Measurements from ENCODE around the gene QPCTL.
"Not testable (repeated sequence)": the region's sequence is repeated elsewhere in the genome, so short reads cannot be mapped to it uniquely, and the experiment has no call there.

Gene QPCTL

DNA sequence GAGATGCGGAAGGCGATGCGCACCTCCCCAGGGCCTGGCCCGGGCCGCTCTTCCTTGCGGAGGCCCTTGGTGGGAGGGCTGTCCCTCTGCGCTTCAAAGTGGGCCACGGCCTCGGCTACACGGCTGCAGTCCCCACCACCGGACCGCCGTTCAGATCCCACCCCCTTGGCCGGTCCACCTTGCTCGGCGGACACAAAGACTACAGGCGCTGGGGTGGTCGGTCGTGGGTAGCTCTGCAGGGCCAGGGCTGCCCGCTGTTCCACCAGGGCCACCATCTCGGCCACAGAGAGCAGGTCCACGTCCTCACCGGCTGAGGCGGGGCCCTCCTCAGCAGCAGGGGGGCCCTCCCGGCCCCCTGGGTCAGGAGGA is 20.2 kb downstream of the QPCTL start:
- TF ChIP-seq, protein P1, sequence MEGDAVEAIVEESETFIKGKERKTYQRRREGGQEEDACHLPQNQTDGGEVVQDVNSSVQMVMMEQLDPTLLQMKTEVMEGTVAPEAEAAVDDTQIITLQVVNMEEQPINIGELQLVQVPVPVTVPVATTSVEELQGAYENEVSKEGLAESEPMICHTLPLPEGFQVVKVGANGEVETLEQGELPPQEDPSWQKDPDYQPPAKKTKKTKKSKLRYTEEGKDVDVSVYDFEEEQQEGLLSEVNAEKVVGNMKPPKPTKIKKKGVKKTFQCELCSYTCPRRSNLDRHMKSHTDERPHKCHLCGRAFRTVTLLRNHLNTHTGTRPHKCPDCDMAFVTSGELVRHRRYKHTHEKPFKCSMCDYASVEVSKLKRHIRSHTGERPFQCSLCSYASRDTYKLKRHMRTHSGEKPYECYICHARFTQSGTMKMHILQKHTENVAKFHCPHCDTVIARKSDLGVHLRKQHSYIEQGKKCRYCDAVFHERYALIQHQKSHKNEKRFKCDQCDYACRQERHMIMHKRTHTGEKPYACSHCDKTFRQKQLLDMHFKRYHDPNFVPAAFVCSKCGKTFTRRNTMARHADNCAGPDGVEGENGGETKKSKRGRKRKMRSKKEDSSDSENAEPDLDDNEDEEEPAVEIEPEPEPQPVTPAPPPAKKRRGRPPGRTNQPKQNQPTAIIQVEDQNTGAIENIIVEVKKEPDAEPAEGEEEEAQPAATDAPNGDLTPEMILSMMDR (IDR thresholded peaks at IDR 0.05; ENCODE audit: insufficient read depth, missing control alignments): no peak
- FAIRE-seq: no peak
- DNase-seq (ENCODE audit: insufficient read length, low spot score): no peak

DNA sequence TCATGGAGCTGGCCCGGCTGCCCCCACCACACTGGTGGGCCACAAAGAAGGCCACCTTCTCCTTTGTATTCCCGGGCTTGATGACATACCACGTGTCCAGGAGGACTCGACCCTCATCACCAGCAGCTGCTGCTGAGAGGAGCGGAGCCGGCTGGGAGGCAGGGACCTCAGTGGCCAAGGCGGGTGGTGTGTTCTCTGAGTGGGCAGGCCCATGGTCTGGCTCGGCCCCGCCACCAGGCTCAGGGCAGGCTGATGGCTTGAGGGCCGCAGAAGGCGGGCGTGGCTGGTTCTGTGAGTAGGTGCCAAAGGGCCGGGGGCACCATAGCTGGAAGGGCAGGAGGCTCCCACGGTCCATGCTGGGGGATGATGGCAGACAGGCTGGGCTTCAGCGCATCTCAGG is 20.7 kb downstream of the QPCTL start:
- DNase-seq (ENCODE audit: insufficient read length, low spot score) (no peak), FAIRE-seq (no peak)
- TF ChIP-seq, protein P1 (IDR thresholded peaks at IDR 0.05; ENCODE audit: insufficient read depth, missing control alignments): no peak

DNA sequence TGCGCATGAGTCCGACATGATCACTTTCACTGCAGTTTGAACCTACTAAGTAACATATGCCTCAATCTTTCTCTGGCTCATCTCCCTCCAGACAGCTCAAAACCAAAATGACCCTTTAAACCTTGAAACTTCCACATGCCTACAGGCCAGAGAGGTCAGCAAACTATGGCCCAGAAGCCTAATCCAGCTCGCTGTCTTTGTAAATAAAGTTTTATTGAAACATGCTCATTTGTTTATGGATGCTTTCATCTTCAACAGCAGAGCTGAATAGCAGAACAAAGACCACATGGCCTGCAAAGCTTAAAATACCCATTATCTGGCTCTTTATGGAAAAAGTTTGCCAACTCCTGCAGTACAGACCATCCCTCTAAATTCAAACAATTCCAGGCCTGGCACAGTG is 22.7 kb downstream of the QPCTL start:
- TF ChIP-seq, protein P1 (IDR thresholded peaks at IDR 0.05; ENCODE audit: insufficient read depth, missing control alignments): no peak
- FAIRE-seq: no peak

DNA sequence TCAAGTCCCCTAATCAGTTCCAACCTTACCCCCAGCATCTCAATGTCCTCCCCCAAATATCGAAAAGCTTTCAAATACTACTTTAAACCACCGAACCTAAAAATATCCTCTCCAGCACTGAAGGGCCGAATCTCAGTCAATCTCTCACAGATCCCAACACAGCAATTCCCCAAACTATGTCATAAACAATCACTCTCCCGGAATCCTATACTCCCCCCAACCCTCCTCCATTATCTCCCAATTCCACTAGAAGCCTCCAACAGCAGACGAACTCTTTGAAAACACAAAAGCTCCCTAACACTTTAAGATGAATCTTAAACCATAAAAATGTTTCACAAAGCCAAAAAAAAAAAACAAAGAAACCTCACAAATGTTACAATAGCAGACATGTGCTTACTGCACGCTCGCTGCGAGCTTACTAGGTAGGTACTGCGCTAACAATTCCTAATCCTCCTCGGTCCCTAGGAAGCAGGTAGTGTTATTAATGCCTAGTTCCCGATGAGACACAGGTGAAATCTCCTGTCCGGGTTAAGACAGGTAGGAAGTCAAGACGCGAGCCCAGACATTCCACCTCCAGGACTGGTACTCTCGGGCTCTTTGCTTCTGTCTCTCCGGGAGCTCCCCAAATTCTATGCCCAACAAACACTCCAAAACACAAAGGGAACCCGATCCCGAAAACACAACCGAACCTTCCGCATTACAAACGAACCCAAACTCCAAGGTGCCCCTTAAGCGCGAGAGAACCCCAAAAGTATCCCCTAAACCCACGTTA is 24.1 kb downstream of the QPCTL start:
- DNase-seq (ENCODE audit: insufficient read length, low spot score) (no peak), FAIRE-seq (no peak)
- TF ChIP-seq, protein P1 (IDR thresholded peaks at IDR 0.05; ENCODE audit: insufficient read depth, missing control alignments): no peak

More for the DNA sequence above, 22.7 kb downstream of the QPCTL start:
- DNase-seq (ENCODE audit: insufficient read length, low spot score): no peak

DNA sequence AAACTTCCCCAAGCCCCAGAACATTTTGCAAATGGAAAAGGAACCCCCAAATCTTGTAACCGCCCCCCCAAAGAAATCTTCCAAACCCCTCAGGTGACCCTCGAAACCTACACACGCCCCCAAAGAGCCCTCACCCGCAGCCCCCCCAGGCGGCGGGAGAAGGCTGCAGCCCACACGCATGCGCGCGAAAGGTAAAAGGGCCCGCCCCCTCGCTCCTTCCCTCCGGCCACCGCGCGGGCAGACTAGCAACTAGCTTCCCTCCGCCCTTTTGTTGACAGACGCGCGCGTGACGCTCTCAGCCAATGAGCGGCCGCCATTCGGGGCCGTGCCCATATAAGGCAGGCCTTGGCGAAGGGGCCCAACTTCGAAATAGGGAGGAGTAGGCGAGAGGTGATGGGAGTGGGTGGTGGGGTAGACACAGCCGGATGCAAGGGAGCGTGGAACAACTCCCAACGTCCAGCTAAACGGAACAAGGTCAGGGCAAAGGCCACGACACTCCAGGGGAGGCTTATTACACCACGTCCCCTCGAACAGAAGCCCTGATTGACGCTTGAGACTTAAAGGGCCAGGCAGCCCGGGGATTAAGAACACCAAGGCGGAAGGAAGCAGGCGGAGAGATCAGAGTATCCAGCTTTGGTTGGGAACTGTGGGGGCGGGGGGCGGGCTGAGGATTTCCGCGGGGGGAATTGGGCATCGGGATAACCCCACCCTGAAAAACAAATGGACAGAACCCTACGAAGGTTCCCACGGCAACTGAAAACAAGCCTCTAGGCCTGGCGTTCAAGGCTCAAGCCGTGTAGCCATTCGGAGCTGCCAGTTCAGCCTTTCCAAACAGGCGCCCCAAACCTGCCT is 24.9 kb downstream of the QPCTL start:
- DNase-seq (ENCODE audit: insufficient read length, low spot score): peak; percentile 85
- peak; percentile 44 for FAIRE-seq
- TF ChIP-seq, protein P1 (IDR thresholded peaks at IDR 0.05; ENCODE audit: insufficient read depth, missing control alignments): no peak

DNA sequence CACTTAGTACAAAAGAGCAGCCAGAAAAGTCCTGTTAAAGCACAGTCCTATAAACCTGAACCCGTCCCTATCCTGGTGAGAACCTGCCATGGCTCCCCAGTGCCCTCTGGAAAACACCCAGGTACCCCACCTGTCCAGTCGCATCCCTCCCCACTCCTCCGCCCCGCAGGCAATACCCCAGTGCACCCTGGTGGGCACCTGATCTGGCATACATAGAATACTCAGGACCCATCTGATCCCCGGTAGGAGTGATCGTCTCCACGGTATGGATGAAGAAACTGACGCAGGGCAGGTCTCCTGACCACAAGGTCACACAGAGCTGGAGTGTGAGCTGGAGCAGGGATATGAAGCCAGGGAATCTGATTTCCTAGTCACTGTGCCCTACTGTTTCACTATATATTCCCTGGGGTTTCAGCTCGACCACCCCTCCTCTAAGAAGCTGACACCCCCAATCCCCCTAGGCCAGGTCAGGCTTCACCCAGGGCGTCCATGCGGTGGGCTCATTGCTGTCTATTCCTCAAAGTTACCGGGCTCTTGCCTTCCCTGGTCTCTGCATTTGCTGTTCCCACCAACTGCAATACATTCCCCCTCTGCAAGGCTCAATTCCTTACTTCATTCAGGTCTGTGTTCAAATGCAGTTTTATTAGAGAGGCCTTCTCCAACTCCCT is 25.7 kb downstream of the QPCTL start:
- TF ChIP-seq, protein P1 (IDR thresholded peaks at IDR 0.05; ENCODE audit: insufficient read depth, missing control alignments): no peak
- no peak for FAIRE-seq
- DNase-seq (ENCODE audit: insufficient read length, low spot score): no peak

DNA sequence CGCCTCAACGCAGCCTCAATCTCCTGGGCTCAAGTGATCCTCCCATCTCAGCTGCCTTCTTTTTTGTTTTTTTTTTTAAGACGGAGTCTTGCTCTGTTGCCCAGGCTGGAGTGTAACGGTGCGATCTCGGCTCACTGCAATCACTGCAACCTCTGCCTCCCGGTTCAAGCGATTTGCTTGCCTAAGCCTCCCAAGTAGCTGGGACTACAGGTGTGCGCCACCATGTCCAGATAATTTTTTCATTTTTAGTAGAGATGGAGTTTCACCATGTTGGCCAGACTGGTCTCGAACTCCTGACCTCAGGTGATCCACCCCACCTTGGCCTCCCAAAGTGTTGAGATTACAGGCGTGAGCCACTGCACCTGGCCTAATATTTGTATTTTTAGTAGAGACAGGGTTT is 27.6 kb downstream of the QPCTL start:
- not testable (repeated sequence) for FAIRE-seq; DNase-seq (ENCODE audit: insufficient read length, low spot score)

DNA sequence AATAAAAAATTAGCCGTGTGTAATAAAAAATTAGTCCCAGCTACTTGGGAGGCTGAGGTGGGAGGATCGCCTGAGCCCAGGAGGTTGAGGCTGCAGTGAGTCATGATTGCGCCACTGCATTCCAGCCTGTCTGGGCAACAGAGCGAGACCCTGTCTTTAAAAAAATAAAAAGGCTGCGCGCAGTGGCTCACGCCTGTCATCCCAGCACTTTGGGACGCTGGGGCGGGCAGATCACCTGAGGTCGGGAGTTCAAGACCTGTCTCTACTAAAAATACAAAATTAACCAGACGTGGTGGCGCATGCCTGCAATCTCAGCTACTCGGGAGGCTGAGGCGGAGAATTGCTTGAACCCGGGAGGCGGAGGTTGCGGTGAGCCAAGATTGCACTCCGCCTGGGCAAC is 36.2 kb downstream of the QPCTL start:
- not testable (repeated sequence) for DNase-seq (ENCODE audit: insufficient read length, low spot score); FAIRE-seq

All from D721Med (cell line).